ENCODE measurements around the gene WWOX.
"Not testable (repeated sequence)": the region's sequence is repeated elsewhere in the genome, so short reads cannot be mapped to it uniquely, and the experiment has no call there.

Gene WWOX

GRCh38 chr16:78596348-78596995, 497.0 kb downstream of the WWOX start:
- Histone ChIP-seq H3K36me3 (ENCODE audit: control insufficient read depth, insufficient read depth, low read length) (no peaks in the 10 kb centered on the region), H3K4me1 (ENCODE audit: control insufficient read depth, insufficient read depth, low read length) (no peaks in the 10 kb centered on the region), H3K4me3 (ENCODE audit: low read depth, low read length) (no peak overlapping the region), H3K27me3 (ENCODE audit: control insufficient read depth, insufficient read depth, low read length) (no peaks in the 10 kb centered on the region), H3K9me3 (ENCODE audit: control insufficient read depth, insufficient read depth, low read length) (no peaks in the 10 kb centered on the region), H3K9ac (ENCODE audit: low read depth, low read length) (no peak overlapping the region)

- no peak overlapping the region for H3K4me3 ChIP-seq (ENCODE audit: low read depth, low read length)
- H3K9me3 ChIP-seq (ENCODE audit: control insufficient read depth, insufficient read depth, low read length): no peaks in the 10 kb centered on the region
- H3K4me1 ChIP-seq (ENCODE audit: control insufficient read depth, insufficient read depth, low read length): no peaks in the 10 kb centered on the region
- H3K9ac ChIP-seq (ENCODE audit: low read depth, low read length): no peak overlapping the region
- H3K27me3 ChIP-seq (ENCODE audit: control insufficient read depth, insufficient read depth, low read length): no peaks in the 10 kb centered on the region
- H3K36me3 ChIP-seq (ENCODE audit: control insufficient read depth, insufficient read depth, low read length): no peaks in the 10 kb centered on the region
Observed at GRCh38 chr16:78596996-78597422, 497.6 kb downstream of the WWOX start.

- Histone ChIP-seq H3K4me3 (ENCODE audit: low read depth, low read length) (no peak overlapping the region), H3K36me3 (ENCODE audit: control insufficient read depth, insufficient read depth, low read length) (no peaks in the 10 kb centered on the region), H3K27me3 (ENCODE audit: control insufficient read depth, insufficient read depth, low read length) (no peaks in the 10 kb centered on the region), H3K9me3 (ENCODE audit: control insufficient read depth, insufficient read depth, low read length) (no peaks in the 10 kb centered on the region), H3K4me1 (ENCODE audit: control insufficient read depth, insufficient read depth, low read length) (no peaks in the 10 kb centered on the region), H3K9ac (ENCODE audit: low read depth, low read length) (no peak overlapping the region)
Observed at GRCh38 chr16:78597809-78598570, 498.5 kb downstream of the WWOX start.

GRCh38 chr16:78599271-78599670, 499.8 kb downstream of the WWOX start:
- Histone ChIP-seq H3K36me3 (ENCODE audit: control insufficient read depth, insufficient read depth, low read length) (no peaks in the 10 kb centered on the region), H3K9me3 (ENCODE audit: control insufficient read depth, insufficient read depth, low read length) (no peaks in the 10 kb centered on the region), H3K27me3 (ENCODE audit: control insufficient read depth, insufficient read depth, low read length) (no peaks in the 10 kb centered on the region), H3K9ac (ENCODE audit: low read depth, low read length) (no peak overlapping the region), H3K4me1 (ENCODE audit: control insufficient read depth, insufficient read depth, low read length) (no peaks in the 10 kb centered on the region), H3K4me3 (ENCODE audit: low read depth, low read length) (no peak overlapping the region)

- not testable (repeated sequence) for H3K9ac ChIP-seq (ENCODE audit: low read depth, low read length); H3K4me3 ChIP-seq (ENCODE audit: low read depth, low read length); H3K36me3 ChIP-seq (ENCODE audit: control insufficient read depth, insufficient read depth, low read length); H3K27me3 ChIP-seq (ENCODE audit: control insufficient read depth, insufficient read depth, low read length); H3K9me3 ChIP-seq (ENCODE audit: control insufficient read depth, insufficient read depth, low read length)
- H3K4me1 ChIP-seq (ENCODE audit: control insufficient read depth, insufficient read depth, low read length): peaks cover 21% of the 10 kb centered on the region
Observed at GRCh38 chr16:78604423-78605062, 505.1 kb downstream of the WWOX start.

GRCh38 chr16:78605548-78606101, 506.2 kb downstream of the WWOX start:
- no peak overlapping the region for H3K9ac ChIP-seq (ENCODE audit: low read depth, low read length)
- no peaks in the 10 kb centered on the region for H3K36me3 ChIP-seq (ENCODE audit: control insufficient read depth, insufficient read depth, low read length)
- H3K4me3 ChIP-seq (ENCODE audit: low read depth, low read length): no peak overlapping the region
- H3K4me1 ChIP-seq (ENCODE audit: control insufficient read depth, insufficient read depth, low read length): peaks cover 31% of the 10 kb centered on the region
- no peaks in the 10 kb centered on the region for H3K27me3 ChIP-seq (ENCODE audit: control insufficient read depth, insufficient read depth, low read length)
- H3K9me3 ChIP-seq (ENCODE audit: control insufficient read depth, insufficient read depth, low read length): no peaks in the 10 kb centered on the region

GRCh38 chr16:78606545-78606944, 507.1 kb downstream of the WWOX start:
- Histone ChIP-seq H3K9ac (ENCODE audit: low read depth, low read length) (no peak overlapping the region), H3K36me3 (ENCODE audit: control insufficient read depth, insufficient read depth, low read length) (no peaks in the 10 kb centered on the region), H3K4me1 (ENCODE audit: control insufficient read depth, insufficient read depth, low read length) (peaks cover 31% of the 10 kb centered on the region), H3K4me3 (ENCODE audit: low read depth, low read length) (no peak overlapping the region), H3K27me3 (ENCODE audit: control insufficient read depth, insufficient read depth, low read length) (no peaks in the 10 kb centered on the region), H3K9me3 (ENCODE audit: control insufficient read depth, insufficient read depth, low read length) (no peaks in the 10 kb centered on the region)

- H3K4me1 ChIP-seq (ENCODE audit: control insufficient read depth, insufficient read depth, low read length): peaks cover 31% of the 10 kb centered on the region
- no peaks in the 10 kb centered on the region for H3K9me3 ChIP-seq (ENCODE audit: control insufficient read depth, insufficient read depth, low read length)
- no peak overlapping the region for H3K4me3 ChIP-seq (ENCODE audit: low read depth, low read length)
- H3K9ac ChIP-seq (ENCODE audit: low read depth, low read length): no peak overlapping the region
- no peaks in the 10 kb centered on the region for H3K27me3 ChIP-seq (ENCODE audit: control insufficient read depth, insufficient read depth, low read length)
- H3K36me3 ChIP-seq (ENCODE audit: control insufficient read depth, insufficient read depth, low read length): no peaks in the 10 kb centered on the region
Observed at GRCh38 chr16:78607022-78607421, 507.6 kb downstream of the WWOX start.

GRCh38 chr16:78607465-78607864, 508.0 kb downstream of the WWOX start:
- H3K4me1 ChIP-seq (ENCODE audit: control insufficient read depth, insufficient read depth, low read length): peaks cover 31% of the 10 kb centered on the region
- no peak overlapping the region for H3K9ac ChIP-seq (ENCODE audit: low read depth, low read length)
- H3K9me3 ChIP-seq (ENCODE audit: control insufficient read depth, insufficient read depth, low read length): no peaks in the 10 kb centered on the region
- no peaks in the 10 kb centered on the region for H3K27me3 ChIP-seq (ENCODE audit: control insufficient read depth, insufficient read depth, low read length)
- H3K4me3 ChIP-seq (ENCODE audit: low read depth, low read length): no peak overlapping the region
- no peaks in the 10 kb centered on the region for H3K36me3 ChIP-seq (ENCODE audit: control insufficient read depth, insufficient read depth, low read length)

GRCh38 chr16:78608305-78608776, 508.9 kb downstream of the WWOX start:
- no peak overlapping the region for H3K9ac ChIP-seq (ENCODE audit: low read depth, low read length)
- H3K36me3 ChIP-seq (ENCODE audit: control insufficient read depth, insufficient read depth, low read length): no peaks in the 10 kb centered on the region
- H3K9me3 ChIP-seq (ENCODE audit: control insufficient read depth, insufficient read depth, low read length): no peaks in the 10 kb centered on the region
- H3K4me3 ChIP-seq (ENCODE audit: low read depth, low read length): no peak overlapping the region
- peaks cover 31% of the 10 kb centered on the region for H3K4me1 ChIP-seq (ENCODE audit: control insufficient read depth, insufficient read depth, low read length)
- H3K27me3 ChIP-seq (ENCODE audit: control insufficient read depth, insufficient read depth, low read length): no peaks in the 10 kb centered on the region

GRCh38 chr16:78609402-78610274, 510.2 kb downstream of the WWOX start:
- no peak overlapping the region for H3K9ac ChIP-seq (ENCODE audit: low read depth, low read length)
- H3K27me3 ChIP-seq (ENCODE audit: control insufficient read depth, insufficient read depth, low read length): no peaks in the 10 kb centered on the region
- H3K36me3 ChIP-seq (ENCODE audit: control insufficient read depth, insufficient read depth, low read length): no peaks in the 10 kb centered on the region
- no peak overlapping the region for H3K4me3 ChIP-seq (ENCODE audit: low read depth, low read length)
- H3K4me1 ChIP-seq (ENCODE audit: control insufficient read depth, insufficient read depth, low read length): peaks cover 31% of the 10 kb centered on the region
- H3K9me3 ChIP-seq (ENCODE audit: control insufficient read depth, insufficient read depth, low read length): no peaks in the 10 kb centered on the region
